Type B pancreatic cell (in vitro differentiated cells): ENCODE data around the gene TMEM132D. TPM values are rescaled to one million over a fixed set of nuclear protein-coding genes. Genes with fewer than 3 reads are reported as not detected.
"Not testable (repeated sequence)": the region's sequence is repeated elsewhere in the genome, so short reads cannot be mapped to it uniquely, and the experiment has no call there.

ENCODE experiments used
- DNase-seq: peaks from one replicate; pipeline ENCODE4 v3.0.0; 2021; ENCODE audit warnings: mixed read lengths; ENCODE audit not compliant: unreplicated experiment; ENCODE audit errors: extremely low spot score
- H3K27ac Mint-ChIP-seq: 2 replicates; pipeline ENCODE4 v1.8.0; 2021; ENCODE audit warnings: mild to moderate bottlenecking, mixed read lengths
- H3K27me3 Mint-ChIP-seq: 2 replicates; pipeline ENCODE4 v1.8.0; 2021; ENCODE audit warnings: mixed read lengths
- H3K36me3 Mint-ChIP-seq: 2 replicates; pipeline ENCODE4 v1.8.0; 2021; ENCODE audit warnings: mixed read lengths
- H3K4me1 Mint-ChIP-seq: one replicate; pipeline ENCODE4 v1.8.0; 2021; ENCODE audit warnings: mixed read lengths; ENCODE audit not compliant: unreplicated experiment
- H3K4me3 Mint-ChIP-seq: 2 replicates; pipeline ENCODE4 v1.8.0; 2021; ENCODE audit warnings: mild to moderate bottlenecking, mixed read lengths
- H3K9me3 Mint-ChIP-seq: 2 replicates; pipeline ENCODE4 v1.8.0; 2021; ENCODE audit warnings: mixed read lengths
- CTCF ChIP-seq: fragments of 200-600 bp; sonication (generic); conservative IDR thresholded peaks from 2 replicates; pipeline ENCODE4 v1.5.0; 2021; ENCODE audit warnings: antibody characterized with exemption, mild to moderate bottlenecking
- total RNA-seq: library from RNA; stranded (reverse); gene quantifications from 2 replicates; pipeline ENCODE4 v1.2.1, GENCODE V29; 2021; ENCODE audit warnings: low replicate concordance

TMEM132D gene
- total RNA-seq, 1 donor from 2014 or later = 1.8 TPM

GRCh38 chr12:129201029-129201428, 702.8 kb downstream of the TMEM132D start:
- TF ChIP-seq CTCF = no peak
- DNase-seq = no peak
- Mint-ChIP-seq H3K4me1 (no peaks in the 10 kb centered on the region), H3K36me3 (no peaks in the 10 kb centered on the region), H3K4me3 (no peak overlapping the region), H3K27ac (no peak overlapping the region), H3K9me3 (no peaks in the 10 kb centered on the region), H3K27me3 (peaks cover 11% of the 10 kb centered on the region)

GRCh38 chr12:129200576-129200975, 703.2 kb downstream of the TMEM132D start:
- no peak for DNase-seq
- no peak for TF ChIP-seq CTCF
- Mint-ChIP-seq H3K4me3 (no peak overlapping the region), H3K27ac (no peak overlapping the region), H3K4me1 (no peaks in the 10 kb centered on the region), H3K27me3 (peaks cover 11% of the 10 kb centered on the region), H3K36me3 (no peaks in the 10 kb centered on the region), H3K9me3 (no peaks in the 10 kb centered on the region)

DNA sequence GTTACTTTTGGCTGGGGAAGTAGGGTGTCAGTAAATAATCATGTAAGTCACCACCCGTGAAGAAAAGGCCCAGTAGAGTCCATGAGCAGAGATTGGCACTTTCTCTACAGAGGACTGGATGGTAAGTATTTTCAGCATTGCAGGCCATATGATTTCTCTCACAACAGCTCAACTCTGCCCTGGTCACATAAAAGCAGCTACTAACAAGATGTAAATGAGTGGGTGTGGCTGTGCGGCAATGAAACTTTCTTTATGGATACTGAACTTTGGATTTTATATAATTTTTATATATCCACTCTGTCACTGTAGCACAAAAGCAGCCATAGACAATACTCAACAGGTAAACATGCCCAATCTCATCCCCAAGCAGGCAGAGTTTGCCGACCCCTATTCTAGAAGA, 706.9 kb downstream of the TMEM132D start:
- H3K4me1 Mint-ChIP-seq = no peaks in the 10 kb centered on the region
- no peak overlapping the region for H3K27ac Mint-ChIP-seq
- no peak overlapping the region for H3K4me3 Mint-ChIP-seq
- H3K27me3 Mint-ChIP-seq = peaks cover 10% of the 10 kb centered on the region
- TF ChIP-seq CTCF = no peak
- H3K36me3 Mint-ChIP-seq = no peaks in the 10 kb centered on the region
- no peak for DNase-seq
- peaks cover 5% of the 10 kb centered on the region for H3K9me3 Mint-ChIP-seq

DNA sequence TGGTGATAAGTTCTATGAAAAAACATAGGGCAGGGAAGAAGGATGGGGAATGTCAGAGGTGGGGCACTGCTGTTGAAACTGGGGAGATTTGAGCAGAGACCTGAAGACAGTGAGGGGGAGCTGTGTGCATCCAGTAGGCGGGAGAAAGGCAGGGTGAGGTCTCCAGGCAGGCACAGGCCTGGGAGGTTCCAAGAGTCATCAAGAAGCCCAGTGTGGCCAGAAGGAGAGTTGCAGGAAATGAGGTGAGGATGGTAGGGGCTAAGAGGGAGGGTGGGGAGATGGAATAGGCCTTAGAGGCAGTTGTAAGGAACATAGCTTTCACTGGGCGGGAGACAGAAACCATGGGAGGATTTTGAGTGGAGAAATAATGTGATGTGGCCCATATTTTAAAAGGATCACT, 708.7 kb downstream of the TMEM132D start:
- peaks cover 5% of the 10 kb centered on the region for H3K9me3 Mint-ChIP-seq
- TF ChIP-seq CTCF = no peak

GRCh38 chr12:129193263-129193871, 710.5 kb downstream of the TMEM132D start:
- Mint-ChIP-seq H3K27me3 (no peaks in the 10 kb centered on the region), H3K4me3 (no peak overlapping the region), H3K4me1 (no peaks in the 10 kb centered on the region), H3K36me3 (no peaks in the 10 kb centered on the region), H3K9me3 (peaks cover 5% of the 10 kb centered on the region), H3K27ac (no peak overlapping the region)
- peak; percentile 88 for TF ChIP-seq CTCF
- DNase-seq = no peak

More for the DNA sequence above, 708.7 kb downstream of the TMEM132D start:
- DNase-seq = no peak
- Mint-ChIP-seq H3K27me3 (no peaks in the 10 kb centered on the region), H3K27ac (no peak overlapping the region), H3K36me3 (no peaks in the 10 kb centered on the region), H3K4me3 (no peak overlapping the region), H3K4me1 (no peaks in the 10 kb centered on the region)

DNA sequence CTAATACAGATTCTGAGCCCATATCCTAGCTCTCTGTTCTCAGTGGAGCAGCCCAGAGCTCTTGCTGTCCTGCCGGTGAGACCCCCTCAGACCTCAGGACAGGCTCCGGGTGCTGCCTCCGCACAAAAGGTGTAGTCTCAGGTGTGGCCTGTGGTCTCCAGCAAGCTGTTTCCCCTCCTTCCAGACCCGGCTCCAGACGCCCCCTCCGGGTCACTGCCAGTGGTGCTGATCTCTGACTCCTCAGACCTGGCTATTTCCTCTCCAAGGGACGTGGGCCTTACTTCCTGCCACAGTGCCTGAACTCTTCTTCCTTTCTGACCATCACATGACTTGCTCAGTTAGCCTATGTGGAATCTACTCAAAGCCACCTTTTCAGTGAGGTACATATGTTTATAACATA, 713.0 kb downstream of the TMEM132D start:
- Mint-ChIP-seq H3K27me3 (peaks cover 3% of the 10 kb centered on the region), H3K4me1 (no peaks in the 10 kb centered on the region), H3K9me3 (peaks cover 10% of the 10 kb centered on the region), H3K36me3 (no peaks in the 10 kb centered on the region), H3K4me3 (no peak overlapping the region), H3K27ac (no peak overlapping the region)
- DNase-seq = no peak
- peak; percentile 28 for TF ChIP-seq CTCF

DNA sequence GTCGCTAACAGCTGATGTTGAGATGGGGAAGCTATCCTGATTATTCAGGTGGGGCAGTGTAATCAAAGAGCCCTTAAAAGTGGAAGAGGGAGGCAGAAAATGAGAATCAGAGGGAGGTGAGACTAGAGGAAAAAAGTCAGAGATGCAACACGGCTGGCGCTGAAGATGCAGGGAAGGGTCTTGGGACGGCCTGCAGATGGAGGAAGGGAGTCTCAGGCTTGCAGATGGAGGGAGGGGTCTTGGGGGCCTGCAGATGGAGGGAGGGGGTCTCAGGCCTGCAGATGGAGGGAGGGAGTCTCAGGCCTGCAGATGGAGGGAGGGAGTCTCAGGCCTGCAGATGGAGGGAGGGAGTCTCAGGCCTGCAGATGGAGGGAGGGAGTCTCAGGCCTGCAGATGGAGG, 713.9 kb downstream of the TMEM132D start:
- H3K4me3 Mint-ChIP-seq, H3K4me1 Mint-ChIP-seq, H3K36me3 Mint-ChIP-seq, DNase-seq, H3K27me3 Mint-ChIP-seq: not testable (repeated sequence)
- H3K27ac Mint-ChIP-seq = peak overlapping the region; percentile 27
- peaks cover 10% of the 10 kb centered on the region for H3K9me3 Mint-ChIP-seq
